ENCODE results near the gene MYLK4.

Gene MYLK4

DNA sequence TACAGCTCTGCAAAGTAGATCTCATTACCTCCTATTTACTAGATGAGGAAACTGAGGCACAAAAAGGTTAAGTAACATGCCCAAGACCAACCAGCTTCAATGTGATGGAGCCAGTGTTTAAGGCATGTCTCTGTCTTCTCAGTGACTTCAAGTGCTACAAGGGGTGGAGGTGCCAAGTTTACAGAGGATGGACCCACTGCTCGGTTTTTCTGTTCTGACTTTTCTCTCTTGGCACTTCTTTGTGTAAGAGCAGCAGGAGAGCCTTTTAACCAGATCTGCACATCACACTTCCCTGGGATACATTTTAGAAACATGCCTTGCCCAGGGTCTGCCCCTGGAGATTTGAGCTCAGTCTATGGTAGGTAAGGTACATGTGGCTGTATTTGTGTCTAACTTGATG lies 24.3 kb upstream of the MYLK4 start:
- no peak for DNase-seq

DNA sequence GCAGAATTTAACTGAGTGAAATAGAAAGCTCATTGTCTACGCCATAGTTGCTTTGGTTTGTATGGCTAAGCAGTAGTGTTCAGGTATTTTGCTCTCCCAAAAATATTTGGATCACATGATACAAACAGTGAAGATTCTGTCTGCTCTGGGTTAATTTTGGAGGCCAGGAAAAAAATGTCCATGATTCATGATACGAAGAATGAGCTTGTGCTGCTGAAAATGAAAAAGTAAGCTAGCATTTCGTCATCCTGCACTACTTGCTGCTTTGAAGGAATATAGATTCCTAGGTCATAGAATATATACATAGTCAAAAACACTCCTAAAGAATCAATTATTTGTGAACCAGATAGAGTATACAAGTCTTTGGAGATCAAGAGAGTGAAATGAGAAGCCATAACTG lies 22.7 kb upstream of the MYLK4 start:
- DNase-seq = no peak

DNA sequence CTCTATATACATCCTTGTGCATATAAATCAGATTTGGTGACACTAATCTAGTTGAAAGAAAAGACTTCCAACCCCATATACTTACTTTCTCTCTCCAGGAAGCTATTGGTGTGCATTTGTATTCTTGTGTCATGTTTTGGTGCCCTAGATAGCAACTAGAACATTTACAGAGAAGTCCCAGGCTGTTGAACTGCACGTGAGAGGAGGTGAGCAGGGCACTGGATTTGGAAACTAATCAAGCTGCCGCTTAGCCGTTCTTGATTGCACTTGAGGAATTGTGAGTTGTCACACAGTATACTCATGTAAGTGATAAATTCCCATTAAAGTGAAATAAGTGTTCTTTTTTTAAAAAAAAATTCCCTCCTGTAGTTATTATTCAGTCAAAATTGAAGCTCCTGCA lies 22.1 kb upstream of the MYLK4 start:
- no peak for DNase-seq

DNA sequence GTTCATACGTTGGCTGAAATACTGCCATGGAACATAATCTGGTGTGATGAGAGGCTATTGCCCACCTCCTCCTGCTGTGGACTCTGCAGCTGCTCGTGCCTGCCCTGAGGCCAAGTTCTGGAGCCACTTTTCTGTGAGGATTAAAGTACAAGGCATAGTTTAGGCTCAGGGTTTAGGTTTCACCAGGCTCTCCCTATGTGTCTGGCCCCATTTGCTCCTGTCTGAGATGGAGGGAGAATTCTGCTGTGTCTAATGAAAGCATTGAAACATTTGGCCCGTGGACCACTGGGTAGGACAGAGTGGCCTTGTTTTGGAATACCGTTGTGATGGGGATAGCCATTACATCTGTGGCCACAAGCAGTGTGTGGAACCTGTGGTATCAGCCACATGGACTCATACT lies 20.4 kb upstream of the MYLK4 start:
- no peak for DNase-seq

DNA sequence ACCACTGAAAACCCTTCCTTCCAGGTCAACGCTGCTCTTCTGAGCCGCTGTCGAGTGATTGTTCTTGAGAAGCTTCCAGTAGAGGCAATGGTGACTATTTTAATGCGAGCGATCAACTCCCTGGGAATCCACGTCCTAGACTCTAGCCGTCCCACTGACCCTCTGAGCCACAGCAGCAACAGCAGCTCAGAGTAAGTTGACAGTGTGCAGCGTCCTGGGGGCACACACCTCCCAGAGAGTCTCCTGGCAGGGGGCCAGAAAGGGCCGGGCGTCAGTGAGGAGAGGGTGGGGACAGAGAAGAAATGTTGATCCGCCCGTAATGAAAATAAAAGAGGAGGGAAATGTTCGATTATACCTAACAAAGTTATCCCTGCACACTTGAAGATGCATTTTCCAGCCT lies 19.4 kb upstream of the MYLK4 start:
- DNase-seq = no peak

DNA sequence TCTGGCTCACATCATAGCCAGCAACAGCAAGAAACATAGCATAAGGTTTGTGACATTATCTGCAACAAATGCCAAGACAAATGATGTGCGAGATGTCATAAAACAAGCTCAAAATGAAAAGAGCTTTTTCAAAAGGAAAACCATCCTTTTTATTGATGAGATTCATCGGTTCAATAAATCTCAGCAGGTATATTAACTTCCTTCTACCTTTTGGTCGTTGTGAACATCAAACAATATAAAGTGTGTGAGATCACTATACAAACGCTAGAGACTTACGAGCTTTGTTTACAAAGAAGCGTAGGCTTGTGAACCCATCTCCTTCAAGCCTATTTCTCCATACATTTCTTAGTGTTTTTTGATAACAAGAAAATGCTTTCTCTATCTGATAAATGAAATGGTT lies 18.0 kb upstream of the MYLK4 start:
- DNase-seq = no peak

DNA sequence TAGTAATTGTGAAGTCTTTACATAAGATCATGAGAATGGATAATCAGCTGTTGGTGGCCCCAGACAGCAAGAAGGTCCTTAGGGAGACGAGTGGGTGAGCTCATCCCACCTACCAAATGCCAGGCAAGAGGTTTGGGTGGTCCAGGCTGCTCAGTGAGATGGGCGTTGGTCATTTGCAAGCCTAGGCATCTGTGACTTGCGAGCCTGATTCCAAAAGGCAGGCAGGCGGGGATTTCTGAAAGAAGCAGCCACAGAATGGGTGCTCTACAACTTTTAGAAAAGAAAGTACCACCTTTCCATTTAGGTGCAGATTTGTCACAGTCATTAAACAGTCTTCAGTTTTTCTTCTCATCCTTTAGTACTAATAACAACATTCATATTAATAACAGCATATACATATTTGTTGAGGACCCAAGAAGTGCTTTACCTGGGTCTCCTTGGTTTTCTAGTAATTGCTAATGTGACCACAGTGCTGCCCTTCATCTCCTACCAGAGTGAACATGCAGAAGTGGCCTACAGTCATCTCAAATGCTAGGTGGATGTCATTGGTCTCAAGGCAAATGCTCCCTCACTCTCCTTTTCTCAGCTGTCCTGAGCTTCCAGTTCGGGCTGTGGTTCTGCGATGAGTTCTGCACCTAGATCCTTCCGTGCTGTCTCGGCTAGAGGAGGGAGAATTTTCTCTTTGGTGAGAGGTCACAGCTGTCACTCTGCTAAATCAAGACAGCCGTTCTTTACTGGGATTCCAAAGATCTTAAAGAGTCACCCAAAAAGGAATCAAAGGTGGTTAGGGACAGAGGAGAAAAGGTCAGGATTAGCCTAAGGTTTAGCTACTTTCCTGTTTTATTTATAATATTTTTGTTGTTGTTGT lies 17.2 kb upstream of the MYLK4 start:
- DNase-seq = no peak

DNA sequence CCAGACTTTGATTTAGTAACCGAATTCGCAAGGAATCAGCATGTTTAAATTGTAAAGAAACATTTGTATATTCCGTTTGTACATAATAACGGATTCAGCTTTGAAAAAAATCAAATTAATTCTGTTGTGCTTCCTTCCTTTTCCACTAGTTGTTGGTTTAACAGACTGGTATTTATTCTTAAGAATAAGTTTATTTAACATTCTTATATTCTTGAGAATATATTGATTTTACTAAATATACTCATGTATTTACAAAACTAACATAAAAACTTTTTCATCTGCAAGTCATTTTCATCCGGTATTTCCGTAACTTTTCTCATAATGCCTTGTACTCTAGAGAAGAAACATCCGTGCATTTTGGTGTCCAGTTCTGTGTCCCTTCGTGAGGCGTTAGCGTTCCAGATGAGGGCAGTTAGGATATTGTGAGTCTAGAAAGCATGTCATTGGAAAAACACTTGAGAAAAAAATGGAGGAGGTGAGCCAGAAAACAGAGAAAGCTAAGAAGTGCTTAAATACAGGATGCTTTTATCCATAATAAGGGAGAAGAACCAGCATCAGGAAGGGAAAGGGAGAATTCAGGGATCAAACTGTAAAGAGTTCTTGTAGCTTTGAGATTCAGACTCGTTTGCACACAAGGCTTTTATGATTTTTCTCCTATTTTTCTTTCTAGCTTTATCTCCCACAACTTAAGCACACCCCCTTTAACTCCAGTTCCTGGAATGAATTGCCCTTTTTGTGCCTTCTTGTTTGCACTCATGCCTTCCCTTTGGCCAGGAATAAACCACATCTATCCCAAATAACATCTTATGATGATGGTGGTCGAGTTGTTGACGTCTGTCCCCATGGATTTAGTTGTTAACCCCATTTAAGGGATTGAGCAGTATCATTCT lies 16.3 kb upstream of the MYLK4 start:
- DNase-seq = no peak

DNA sequence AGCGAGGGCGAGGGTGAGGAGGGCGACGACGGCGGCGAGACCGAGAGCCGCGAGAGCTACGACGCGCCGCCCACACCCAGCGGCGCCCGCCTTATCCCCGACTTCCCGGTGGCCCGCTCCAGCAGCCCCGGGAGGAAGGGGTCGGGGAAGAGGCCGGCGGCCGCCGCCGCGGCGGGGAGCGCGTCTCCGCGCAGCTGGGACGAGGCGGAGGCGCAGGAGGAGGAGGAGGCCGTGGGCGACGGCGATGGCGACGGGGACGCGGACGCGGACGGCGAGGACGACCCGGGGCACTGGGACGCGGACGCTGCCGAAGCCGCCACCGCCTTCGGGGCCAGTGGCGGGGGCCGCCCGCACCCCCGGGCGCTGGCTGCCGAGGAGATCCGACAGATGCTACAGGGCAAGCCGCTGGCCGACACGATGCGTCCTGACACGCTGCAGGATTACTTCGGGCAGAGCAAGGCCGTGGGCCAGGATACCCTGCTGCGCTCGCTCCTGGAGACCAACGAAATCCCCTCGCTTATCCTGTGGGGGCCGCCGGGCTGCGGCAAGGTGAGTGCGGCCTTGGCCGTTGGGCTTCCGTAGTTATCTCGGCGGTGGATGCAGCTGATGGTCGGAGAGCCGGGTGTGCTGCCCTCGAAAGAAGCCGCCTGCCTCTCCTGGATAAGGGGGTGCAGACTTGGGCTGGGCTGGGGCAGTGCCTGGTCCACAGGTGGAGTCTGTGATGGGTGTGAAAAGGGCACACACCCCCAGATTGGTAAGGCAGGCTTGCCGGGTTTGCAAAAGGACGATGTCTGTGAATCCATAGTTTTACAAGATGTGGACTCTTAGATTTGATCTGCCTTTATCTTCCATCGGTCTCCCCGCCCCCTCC lies 15.4 kb upstream of the MYLK4 start:
- DNase-seq = peak; percentile 28

DNA sequence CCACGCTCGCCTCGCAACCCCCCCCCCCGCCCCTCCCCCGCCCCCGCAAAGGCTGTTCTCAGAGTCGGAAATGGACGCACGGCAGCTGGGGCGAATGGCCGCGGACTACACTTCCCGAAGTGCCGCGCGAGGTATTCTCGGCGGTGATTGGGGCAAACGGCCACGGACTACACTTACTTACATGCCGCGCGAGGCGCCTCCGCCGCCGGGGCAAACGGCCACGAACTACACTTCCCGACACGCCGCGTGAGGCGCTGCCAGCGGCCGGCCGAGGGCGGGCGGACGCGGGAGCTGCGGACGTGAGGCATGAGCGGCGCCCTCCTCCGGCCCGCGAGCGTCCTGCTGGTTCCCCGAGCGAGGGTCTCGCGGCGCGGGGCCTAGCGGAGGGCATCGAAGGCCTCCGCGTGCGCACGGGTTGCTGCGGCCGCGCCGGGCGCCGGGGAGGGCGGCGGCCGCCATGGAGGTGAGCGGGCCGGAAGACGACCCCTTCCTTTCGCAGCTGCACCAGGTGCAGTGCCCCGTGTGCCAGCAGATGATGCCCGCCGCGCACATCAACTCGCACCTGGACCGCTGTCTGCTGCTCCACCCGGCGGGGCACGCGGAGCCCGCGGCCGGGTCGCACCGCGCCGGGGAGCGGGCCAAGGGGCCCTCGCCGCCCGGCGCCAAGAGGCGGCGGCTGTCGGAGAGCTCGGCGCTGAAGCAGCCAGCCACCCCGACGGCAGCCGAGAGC lies 14.6 kb upstream of the MYLK4 start, which contains the start of gene WRNIP1:
Gene WRNIP1, plus strand, starts transcription at position 228 of the 730 bp plus-strand sequence. Its CDS starts 230 bp downstream, at position 458.
- DNase-seq = peak; percentile 99

DNA sequence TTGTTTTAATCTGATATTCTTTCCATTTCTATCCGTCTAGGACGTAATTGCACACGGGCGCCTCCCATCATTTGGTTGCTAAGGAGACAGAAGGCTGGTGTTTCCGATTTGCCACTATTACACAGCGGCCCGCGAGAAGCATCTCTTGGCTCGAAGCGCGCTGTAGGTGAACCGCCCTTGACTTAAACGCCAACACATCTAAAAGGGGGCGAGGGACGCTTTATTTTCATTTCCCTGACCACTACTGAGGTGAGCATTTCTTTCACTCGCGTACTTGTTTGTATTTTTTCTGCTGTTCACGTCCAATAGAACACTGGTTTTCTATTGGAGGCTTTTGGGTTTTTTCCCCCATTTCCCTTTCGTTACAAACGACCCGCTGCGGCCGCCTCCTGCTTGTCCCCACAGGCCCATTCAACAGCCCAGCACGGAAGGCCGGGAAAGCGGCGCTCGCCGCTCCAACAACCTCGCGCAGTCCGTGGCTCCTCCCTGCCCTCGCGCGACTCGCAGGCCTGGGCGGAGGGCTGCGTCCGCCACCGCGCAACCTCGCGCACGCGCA lies 14.0 kb upstream of the MYLK4 start:
- DNase-seq = peak; percentile 83

DNA sequence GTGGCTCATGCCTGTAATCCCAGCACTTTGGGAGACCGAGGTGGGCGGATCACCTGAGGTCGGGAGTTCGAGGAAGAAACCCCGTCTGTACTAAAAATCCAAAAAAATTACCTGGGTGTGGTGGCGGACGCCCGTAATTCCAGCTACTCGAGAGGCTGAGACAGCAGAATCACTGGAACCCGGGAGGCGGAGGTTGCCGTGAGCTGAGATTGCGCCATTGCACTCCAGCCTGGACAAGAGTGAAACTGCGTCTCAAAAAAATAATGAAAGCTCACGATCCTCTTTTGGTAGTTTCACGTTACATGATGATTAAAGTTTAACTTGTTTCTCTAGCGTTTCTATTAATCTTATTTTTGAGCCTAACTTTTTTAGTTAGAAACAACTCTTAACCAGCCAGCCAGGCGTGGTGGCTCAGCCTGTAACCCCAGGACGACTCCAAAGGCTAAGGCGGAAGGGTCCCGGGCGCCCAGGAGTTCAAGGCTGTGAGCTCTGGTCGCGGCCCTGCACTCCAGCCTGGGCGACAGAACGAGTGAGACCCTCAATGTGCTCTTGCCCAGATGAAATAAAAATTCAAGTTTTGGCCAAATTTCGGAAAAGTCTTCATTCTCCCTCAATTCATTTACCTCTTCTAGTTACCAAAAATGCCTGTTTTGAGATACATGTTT lies 13.3 kb upstream of the MYLK4 start:
- no peak for DNase-seq

DNA sequence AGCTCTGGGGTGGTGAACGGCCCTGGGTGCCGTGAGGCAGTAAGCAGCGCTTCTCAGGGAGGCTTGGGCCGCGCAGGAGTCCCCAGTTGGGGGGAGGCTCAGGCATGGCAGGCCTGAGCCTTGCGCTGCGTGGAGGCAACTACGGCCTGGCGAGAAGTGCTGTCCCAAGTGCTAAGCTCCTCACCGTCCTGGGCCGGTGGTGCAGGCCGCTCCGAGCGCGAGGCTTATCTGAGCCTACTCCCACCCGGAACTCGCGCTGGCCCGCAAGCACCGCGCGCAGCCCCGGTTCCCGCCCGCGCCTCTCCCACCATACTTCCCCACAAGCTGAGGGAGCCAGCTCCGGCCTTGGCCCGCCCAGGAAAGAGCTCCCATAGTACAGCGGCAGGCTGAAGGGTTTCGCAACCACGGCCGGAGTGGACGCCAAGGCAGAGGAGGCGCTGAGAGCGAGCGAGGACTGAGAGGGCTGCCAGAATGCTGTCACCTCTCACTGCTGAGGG lies 12.7 kb upstream of the MYLK4 start:
- DNase-seq = no peak

DNA sequence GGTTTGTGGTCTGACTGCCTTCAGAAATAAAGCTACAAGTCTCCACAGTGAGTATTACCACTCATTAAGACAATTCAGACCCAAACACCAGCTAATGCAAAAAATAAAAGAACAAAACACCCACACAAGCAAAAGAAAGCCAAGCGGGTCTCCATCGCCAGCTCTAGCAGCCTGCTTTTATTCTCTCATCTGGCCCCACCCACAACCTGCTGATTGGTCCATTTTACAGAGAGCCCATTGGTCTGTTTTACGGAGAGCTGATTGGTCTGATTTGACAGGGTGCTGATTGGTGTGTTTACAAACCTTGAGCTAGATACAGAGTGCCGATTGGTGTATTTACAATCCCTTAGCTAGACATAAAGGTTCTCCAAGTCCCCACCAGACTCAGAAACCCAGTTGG lies 12.1 kb upstream of the MYLK4 start:
- DNase-seq = peak; percentile 42

DNA sequence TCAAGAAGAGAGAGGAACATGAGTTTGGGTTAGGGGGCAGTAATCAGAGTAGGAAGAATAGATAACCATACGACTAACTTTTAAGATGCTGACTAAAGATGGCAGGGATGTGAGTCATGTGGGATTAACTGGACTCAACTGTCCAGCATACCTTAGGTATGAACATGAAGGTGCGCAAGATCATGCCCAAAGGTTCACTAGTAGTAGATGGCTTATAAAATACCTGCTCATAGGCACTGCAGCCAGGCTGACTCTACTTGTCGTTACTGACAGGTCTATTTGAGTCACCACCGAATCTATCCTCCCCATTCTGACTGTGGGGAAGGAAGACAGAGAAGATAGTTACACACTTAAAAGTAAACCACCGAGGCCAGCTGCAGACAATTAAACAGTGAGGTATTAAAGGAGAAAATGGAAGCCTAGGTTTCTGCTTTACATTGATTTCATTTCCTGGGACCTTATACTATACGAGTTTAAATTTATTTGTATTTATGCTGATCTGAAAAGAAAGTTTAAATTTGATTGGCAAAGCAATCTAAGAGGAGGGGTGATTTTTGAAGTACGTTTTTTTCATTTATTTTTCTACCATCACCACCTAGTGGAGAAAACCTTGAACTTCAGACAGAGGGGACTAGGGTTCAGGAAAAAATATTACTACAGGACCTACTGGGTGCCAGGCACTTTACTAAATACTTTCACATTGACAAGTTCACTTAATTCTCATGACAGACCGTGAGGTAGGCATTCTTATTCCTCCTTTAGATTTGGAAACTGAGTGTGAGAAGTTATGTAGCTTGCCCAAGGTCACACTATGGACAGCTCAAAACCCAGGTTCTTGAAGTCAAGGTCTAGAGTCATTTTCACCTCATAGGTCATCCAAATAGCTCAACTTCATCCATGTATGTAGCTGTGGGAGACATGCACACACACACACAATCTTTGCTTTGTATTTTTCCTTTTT lies 10.4 kb upstream of the MYLK4 start:
- peak; percentile 71 for DNase-seq

DNA sequence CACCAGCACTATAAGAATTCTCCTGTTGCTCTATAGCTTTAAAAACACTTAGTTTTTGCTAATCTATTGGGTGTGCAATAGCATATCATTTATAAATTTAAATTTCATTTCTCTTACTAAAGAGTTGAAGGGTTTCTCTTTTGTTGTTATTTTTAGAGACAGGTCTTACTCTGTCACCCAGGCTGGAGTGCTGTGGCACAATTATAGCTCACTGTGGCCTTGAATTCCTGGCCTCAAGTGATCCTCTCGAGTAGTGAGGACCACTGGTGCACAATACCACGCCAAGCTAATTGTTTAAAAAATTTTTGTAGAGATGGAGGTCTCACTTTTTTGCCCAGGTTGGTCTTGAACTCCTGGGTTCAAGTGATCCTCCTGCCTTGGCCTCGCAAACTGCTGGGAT lies 8.3 kb upstream of the MYLK4 start:
- DNase-seq = no peak

DNA sequence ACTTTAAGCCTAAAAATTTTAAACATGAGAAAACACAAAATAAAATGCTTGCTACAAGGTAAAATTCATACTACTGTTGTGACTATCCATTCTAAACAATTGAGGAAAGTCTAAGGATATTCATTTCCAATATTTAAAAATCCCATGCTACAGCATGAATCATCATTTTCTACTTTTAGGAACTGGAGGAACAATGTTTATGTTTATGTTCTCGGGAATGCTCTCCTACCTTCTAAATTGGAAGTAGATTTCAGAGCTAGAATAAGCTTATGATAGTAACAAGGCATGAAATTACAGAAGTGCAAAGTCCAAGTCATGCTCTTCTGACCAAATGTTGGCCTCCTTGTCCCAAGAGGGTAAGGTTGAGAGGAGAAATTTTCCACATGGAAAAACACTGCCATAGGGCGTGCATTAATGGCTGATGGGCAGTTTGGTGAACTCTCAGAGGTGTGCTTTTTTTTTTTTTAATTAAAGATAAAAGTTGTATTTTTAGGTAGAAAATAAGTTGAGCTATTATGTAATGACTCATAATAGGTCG lies 6.0 kb upstream of the MYLK4 start:
- no peak for DNase-seq

DNA sequence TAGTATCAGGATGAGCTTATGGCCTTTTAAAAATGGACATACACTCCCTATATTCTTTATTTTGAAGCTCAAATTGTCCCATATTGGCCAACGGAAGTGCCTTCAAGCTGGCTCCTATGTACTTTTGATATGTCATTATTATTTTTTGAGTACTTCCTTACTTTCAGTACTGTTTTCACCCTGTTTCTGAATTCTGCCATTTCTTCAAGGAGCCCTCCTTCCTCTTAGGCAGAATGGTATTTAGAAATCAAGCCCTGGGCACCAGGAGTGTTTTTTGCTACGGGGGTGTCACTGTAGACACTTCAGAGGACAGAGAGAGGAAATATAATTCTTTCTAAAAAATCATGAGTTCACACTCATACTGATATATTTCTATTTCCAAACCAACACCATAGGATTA lies 5.5 kb upstream of the MYLK4 start:
- DNase-seq = no peak

DNA sequence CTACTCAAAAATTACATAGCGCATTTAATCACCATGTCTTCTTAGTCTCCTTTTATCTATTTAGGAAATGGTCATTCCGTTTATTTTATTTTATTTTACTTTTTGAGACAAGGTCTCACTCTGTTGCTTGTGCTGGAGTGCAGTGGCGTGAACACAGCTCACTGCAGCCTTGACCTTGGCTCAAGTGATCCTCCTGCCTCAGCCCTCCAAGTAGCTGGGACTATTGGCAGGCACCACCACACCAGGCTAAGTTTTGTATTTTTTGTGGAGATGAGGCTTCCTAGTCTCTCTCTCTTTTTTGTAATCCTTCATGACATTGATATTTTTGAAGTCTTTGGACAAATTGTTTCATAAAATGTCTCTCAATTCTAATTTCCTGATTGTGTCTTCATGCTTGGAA lies 4.7 kb upstream of the MYLK4 start:
- DNase-seq = no peak

DNA sequence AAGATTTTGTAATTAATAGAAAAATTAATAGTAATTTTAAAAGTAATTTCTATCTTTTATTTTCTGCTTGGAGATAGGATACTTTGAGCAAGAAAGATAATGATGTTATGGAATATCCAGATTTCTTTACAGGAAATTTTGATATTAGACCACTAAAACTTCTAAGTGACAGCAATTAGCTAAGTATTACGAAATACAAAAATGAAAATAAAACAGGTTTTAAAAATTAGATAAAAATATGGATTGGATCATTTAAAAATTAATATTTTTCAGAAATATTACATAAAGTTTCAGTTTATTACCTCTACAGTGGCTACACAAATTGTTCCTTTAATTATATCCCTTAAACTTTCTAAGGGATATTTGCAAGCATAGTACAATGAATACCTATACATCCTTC lies 4.2 kb upstream of the MYLK4 start:
- DNase-seq = no peak
